HL-60 (cell line): ENCODE measurements around the gene EPN2.

Source experiments
- DNase-seq, 2 experiments: peaks; one replicate each; pipeline ENCODE4 v3.0.0-alpha.2; 2010 to 2020; ENCODE audit warnings: low read depth in 1 of 2, low spot score in 1 of 2
- H3K27ac ChIP-seq: fragments of 250-450 bp; sonication (Bioruptor Pico); replicated peaks from 2 replicates; pipeline ENCODE4 v1.5.1; 2020; ENCODE audit warnings: mild to moderate bottlenecking, moderate library complexity
- H3K27me3 ChIP-seq: fragments of 250-450 bp; sonication (Bioruptor Pico); 2 replicates; pipeline ENCODE4 v1.5.1; 2021; ENCODE audit warnings: mild to moderate bottlenecking, moderate library complexity; ENCODE audit not compliant: insufficient read depth, poor library complexity, severe bottlenecking
- H3K4me3 ChIP-seq: replicated peaks from 2 replicates; pipeline ENCODE4 v1.5.1; 2011; ENCODE audit warnings: mild to moderate bottlenecking, control low read depth, low read length; ENCODE audit not compliant: insufficient read depth
- CTCF ChIP-seq: IDR thresholded peaks from one replicate; pipeline ENCODE4 v1.5.1; 2011; ENCODE audit warnings: low read length, control low read depth, inconsistent platforms; ENCODE audit not compliant: insufficient read depth
- GABPA ChIP-seq: IDR thresholded peaks from 2 replicates; pipeline ENCODE4 v1.6.1; 2012; ENCODE audit warnings: low read depth
- POLR2AphosphoS5 ChIP-seq: IDR thresholded peaks from 2 replicates; pipeline ENCODE4 v1.6.1; 2012; ENCODE audit warnings: low read depth
- REST ChIP-seq: IDR thresholded peaks from 2 replicates; pipeline ENCODE4 v1.6.1; 2012; ENCODE audit warnings: low read depth; ENCODE audit not compliant: insufficient replicate concordance
- SPI1 ChIP-seq: IDR thresholded peaks from 2 replicates; pipeline ENCODE4 v1.6.1; 2012; ENCODE audit warnings: low read depth, mild to moderate bottlenecking, borderline replicate concordance

EPN2 gene

GRCh38 chr17:19381741-19382444 is 144.7 kb downstream of the EPN2 start:
- DNase-seq: no peak
- no peak overlapping the region for H3K27ac ChIP-seq
- TF ChIP-seq CTCF: no peak
- no peak for TF ChIP-seq POLR2AphosphoS5
- no peak for TF ChIP-seq REST
- no peak for TF ChIP-seq SPI1
- no peak for TF ChIP-seq GABPA

GRCh38 chr17:19382531-19383444 is 145.6 kb downstream of the EPN2 start:
- Histone ChIP-seq H3K27me3 (no peaks in the 10 kb centered on the region), H3K27ac (no peak overlapping the region), H3K4me3 (no peak overlapping the region)
- TF ChIP-seq CTCF: no peak
- no peak for TF ChIP-seq POLR2AphosphoS5
- no peak for TF ChIP-seq SPI1
- TF ChIP-seq REST: no peak
- no peak for TF ChIP-seq GABPA
- no peak for DNase-seq

More at GRCh38 chr17:19381741-19382444, 144.7 kb downstream of the EPN2 start:
- Histone ChIP-seq H3K27me3 (no peaks in the 10 kb centered on the region), H3K4me3 (no peak overlapping the region)

- Histone ChIP-seq H3K27ac (no peak overlapping the region), H3K27me3 (no peaks in the 10 kb centered on the region), H3K4me3 (no peak overlapping the region)
- no peak for DNase-seq
- no peak for TF ChIP-seq POLR2AphosphoS5
- no peak for TF ChIP-seq REST
- TF ChIP-seq GABPA: no peak
- no peak for TF ChIP-seq SPI1
- TF ChIP-seq CTCF: no peak
Measured at GRCh38 chr17:19383681-19384470, 146.7 kb downstream of the EPN2 start.
